NCI-H345 treated with DMSO at 0.1 percent for 48 hours (cell line): ENCODE data around the gene RBM20.
"Not testable (repeated sequence)": the region's sequence is repeated elsewhere in the genome, so short reads cannot be mapped to it uniquely, and the experiment has no call there.

ENCODE experiments used
- DNase-seq: peaks from one replicate; lab custom pipeline; 2025; ENCODE audit not compliant: unreplicated experiment; lab: John Stamatoyannopoulos, UW

The RBM20 gene

GRCh38 chr10:110758898-110759297 is 114.8 kb downstream of the RBM20 start:
- no peak for DNase-seq

- no peak for DNase-seq
Observed at GRCh38 chr10:110759523-110759922, 115.4 kb downstream of the RBM20 start.

GRCh38 chr10:110762109-110762848 is 118.1 kb downstream of the RBM20 start:
- DNase-seq = peak; percentile 55

GRCh38 chr10:110762849-110763211 is 118.7 kb downstream of the RBM20 start:
- no peak for DNase-seq

- DNase-seq = no peak
Observed at GRCh38 chr10:110764378-110764777, 120.2 kb downstream of the RBM20 start.

- no peak for DNase-seq
Observed at GRCh38 chr10:110764793-110765512, 120.8 kb downstream of the RBM20 start.

GRCh38 chr10:110765513-110766319 is 121.6 kb downstream of the RBM20 start:
- DNase-seq = no peak

- not testable (repeated sequence) for DNase-seq
Observed at GRCh38 chr10:110767601-110768000, 123.5 kb downstream of the RBM20 start.

GRCh38 chr10:110770243-110770642 is 126.1 kb downstream of the RBM20 start:
- DNase-seq = no peak

- no peak for DNase-seq
Observed at GRCh38 chr10:110771486-110771885, 127.3 kb downstream of the RBM20 start.

GRCh38 chr10:110771991-110772390 is 127.9 kb downstream of the RBM20 start:
- no peak for DNase-seq

- DNase-seq = no peak
Observed at GRCh38 chr10:110772454-110773025, 128.4 kb downstream of the RBM20 start.

- no peak for DNase-seq
Observed at GRCh38 chr10:110773693-110774068, 129.5 kb downstream of the RBM20 start.

- DNase-seq = no peak
Observed at GRCh38 chr10:110774069-110775019, 130.2 kb downstream of the RBM20 start.

- DNase-seq = no peak
Observed at GRCh38 chr10:110775020-110775375, 130.9 kb downstream of the RBM20 start.

GRCh38 chr10:110775406-110775805 is 131.3 kb downstream of the RBM20 start:
- DNase-seq = no peak

GRCh38 chr10:110777017-110777416 is 132.9 kb downstream of the RBM20 start:
- no peak for DNase-seq

- DNase-seq = no peak
Observed at GRCh38 chr10:110777661-110778060, 133.5 kb downstream of the RBM20 start.

GRCh38 chr10:110778211-110778610 is 134.1 kb downstream of the RBM20 start:
- no peak for DNase-seq

GRCh38 chr10:110779489-110779888 is 135.4 kb downstream of the RBM20 start:
- no peak for DNase-seq
